ENCODE data around the gene SWAP70.
"Not testable (repeated sequence)": the region's sequence is repeated elsewhere in the genome, so short reads cannot be mapped to it uniquely, and the experiment has no call there.

Gene SWAP70

GRCh38 chr11:9691865-9692264, 28.0 kb downstream of the SWAP70 start:
- DNase-seq (ENCODE audit: low spot score) = no peak
- peak overlapping the region in 1 of 2 donors; percentile 15 for H3K27ac ChIP-seq
- TF ChIP-seq, protein P1, sequence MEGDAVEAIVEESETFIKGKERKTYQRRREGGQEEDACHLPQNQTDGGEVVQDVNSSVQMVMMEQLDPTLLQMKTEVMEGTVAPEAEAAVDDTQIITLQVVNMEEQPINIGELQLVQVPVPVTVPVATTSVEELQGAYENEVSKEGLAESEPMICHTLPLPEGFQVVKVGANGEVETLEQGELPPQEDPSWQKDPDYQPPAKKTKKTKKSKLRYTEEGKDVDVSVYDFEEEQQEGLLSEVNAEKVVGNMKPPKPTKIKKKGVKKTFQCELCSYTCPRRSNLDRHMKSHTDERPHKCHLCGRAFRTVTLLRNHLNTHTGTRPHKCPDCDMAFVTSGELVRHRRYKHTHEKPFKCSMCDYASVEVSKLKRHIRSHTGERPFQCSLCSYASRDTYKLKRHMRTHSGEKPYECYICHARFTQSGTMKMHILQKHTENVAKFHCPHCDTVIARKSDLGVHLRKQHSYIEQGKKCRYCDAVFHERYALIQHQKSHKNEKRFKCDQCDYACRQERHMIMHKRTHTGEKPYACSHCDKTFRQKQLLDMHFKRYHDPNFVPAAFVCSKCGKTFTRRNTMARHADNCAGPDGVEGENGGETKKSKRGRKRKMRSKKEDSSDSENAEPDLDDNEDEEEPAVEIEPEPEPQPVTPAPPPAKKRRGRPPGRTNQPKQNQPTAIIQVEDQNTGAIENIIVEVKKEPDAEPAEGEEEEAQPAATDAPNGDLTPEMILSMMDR (IDR thresholded peaks at IDR 0.05) = no peak
- H3K4me3 ChIP-seq = no peak overlapping the region

- no peak overlapping the region for H3K4me3 ChIP-seq
- no peak for DNase-seq (ENCODE audit: low spot score)
- no peak overlapping the region for H3K27ac ChIP-seq
- TF ChIP-seq, protein P1 (IDR thresholded peaks at IDR 0.05) = no peak
Observed at GRCh38 chr11:9692691-9693090, 28.8 kb downstream of the SWAP70 start.

GRCh38 chr11:9693801-9694553, 30.1 kb downstream of the SWAP70 start:
- Histone ChIP-seq H3K4me3 (no peak overlapping the region), H3K27ac (no peak overlapping the region)
- DNase-seq (ENCODE audit: low spot score) = no peak
- TF ChIP-seq, protein P1 (IDR thresholded peaks at IDR 0.05) = no peak

DNA sequence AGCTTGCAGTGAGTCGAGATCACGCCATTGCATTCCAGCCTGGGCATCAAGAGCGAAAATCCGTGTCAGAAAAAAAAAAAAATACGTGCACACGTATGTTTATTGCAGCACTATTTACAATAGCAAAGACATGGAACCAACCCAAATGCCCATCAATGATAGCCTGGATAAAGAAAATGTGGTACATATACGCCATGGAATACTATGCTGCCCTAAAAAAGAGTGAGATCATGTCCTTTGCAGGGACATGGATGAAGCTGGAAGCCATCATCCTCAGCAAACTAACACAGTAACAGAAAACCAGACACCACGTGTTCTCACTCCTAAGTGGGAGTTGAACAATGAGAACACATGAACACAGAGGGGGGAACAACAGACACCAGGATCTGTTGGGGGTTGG, 31.4 kb downstream of the SWAP70 start:
- DNase-seq (ENCODE audit: low spot score); H3K4me3 ChIP-seq: not testable (repeated sequence)

DNA sequence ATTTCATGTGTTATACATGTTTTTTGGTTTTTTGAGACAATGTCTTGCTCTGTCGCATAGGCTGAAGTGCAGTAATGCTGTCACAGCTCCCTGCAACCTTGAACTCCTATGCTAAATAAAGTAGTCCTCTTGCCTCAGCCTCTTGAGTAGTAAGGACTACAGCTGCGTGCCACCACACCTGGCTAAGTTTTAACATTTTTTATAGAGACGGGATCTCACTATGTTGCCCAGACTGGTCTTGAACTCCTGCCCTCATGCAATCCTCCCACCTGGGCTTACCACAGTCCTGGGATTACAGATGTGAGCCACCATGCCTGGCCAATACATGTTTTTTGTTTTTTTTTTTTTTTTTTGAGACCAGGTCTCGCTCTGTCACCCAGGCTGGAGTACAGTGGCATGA, 33.9 kb downstream of the SWAP70 start:
- Histone ChIP-seq H3K27ac (no peak overlapping the region), H3K4me3 (no peak overlapping the region)
- no peak for DNase-seq (ENCODE audit: low spot score)
- TF ChIP-seq, protein P1 (IDR thresholded peaks at IDR 0.05) = no peak

More for the DNA sequence above, 31.4 kb downstream of the SWAP70 start:
- H3K27ac ChIP-seq = not testable (repeated sequence)

DNA sequence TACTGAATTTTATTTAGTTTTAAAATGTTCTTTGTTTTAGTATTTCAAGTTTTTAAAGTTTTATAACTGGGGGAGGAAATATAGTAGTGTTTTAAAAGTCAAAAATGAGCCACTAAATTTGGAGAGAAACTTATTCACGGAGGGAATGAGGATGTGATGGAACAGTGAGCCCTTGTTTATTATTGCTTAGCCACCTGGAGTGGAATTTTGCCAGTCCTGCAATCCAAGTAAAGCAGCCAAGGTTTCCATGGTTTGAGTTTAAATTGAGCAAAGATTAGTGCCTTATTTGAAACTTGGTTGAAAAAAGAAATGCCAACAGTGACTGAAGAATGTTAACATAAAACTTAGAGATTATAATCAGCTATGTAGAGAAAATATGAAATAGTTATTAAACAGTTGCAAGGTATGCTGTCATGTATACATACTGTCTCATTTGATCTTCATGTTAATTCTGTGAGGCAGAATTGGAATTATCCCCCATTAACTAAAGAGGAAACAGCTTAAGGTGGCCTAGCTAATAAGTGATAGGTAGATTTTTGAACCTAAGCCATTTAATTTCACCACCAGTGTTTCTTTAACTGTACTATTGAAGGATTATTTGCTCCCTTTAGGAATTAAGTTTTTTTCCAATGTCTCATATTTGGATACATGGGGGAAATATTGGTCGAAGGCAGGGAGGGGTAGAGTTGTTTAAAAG, 36.4 kb downstream of the SWAP70 start:
- H3K4me3 ChIP-seq = no peak overlapping the region
- TF ChIP-seq, protein P1 (IDR thresholded peaks at IDR 0.05) = no peak
- H3K27ac ChIP-seq = peak overlapping the region; percentile 58 to 66
- no peak for DNase-seq (ENCODE audit: low spot score)

DNA sequence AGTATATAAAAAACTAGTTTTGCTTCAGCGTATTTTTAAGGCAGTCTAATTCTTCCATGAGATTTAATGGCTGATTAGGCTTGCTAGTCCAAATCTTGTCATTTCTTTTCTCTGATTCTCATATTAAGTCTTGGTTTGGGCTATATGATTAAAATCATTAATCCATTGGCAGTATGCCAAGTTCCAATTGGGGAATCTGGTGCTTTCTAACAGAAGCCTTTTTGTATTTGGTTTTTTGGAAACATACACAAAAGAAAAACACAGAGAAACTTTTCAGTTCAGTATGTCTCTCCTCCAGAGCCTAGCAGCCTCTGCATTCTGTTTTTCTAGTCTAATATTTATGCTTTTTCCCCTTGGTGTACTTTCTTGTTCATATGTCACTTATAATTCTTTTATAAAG, 37.9 kb downstream of the SWAP70 start:
- Histone ChIP-seq H3K4me3 (no peak overlapping the region), H3K27ac (no peak overlapping the region)
- no peak for DNase-seq (ENCODE audit: low spot score)
- TF ChIP-seq, protein P1 (IDR thresholded peaks at IDR 0.05) = no peak
